ENCODE data around the gene SIRT7.
A peak's percentile ranks its signal among the peaks of the same experiment; 100 is the strongest.

SIRT7 gene

GRCh38 chr17:81865358-81865732, 52.6 kb downstream of the SIRT7 start:
- no peaks in the 10 kb centered on the region for H3K27me3 ChIP-seq (ENCODE audit: control insufficient read depth in 5 of 5, insufficient read depth in 4 of 5, low read length in 5 of 5)
- H3K36me3 ChIP-seq (ENCODE audit: control insufficient read depth in 5 of 5, insufficient read depth in 5 of 5, low read length in 5 of 5) = peaks cover 0 to 37% (median 26%) of the 10 kb centered on the region in 5 donors
- no peak overlapping the region for H3K9ac ChIP-seq (ENCODE audit: low read length in 5 of 5)
- H3K4me3 ChIP-seq (ENCODE audit: low read depth in 1 of 5, low read length in 5 of 5) = no peak overlapping the region
- peaks cover 3 to 52% (median 42%) of the 10 kb centered on the region in 5 donors for H3K4me1 ChIP-seq (ENCODE audit: control insufficient read depth in 5 of 5, insufficient read depth in 5 of 5, low read length in 5 of 5)
- H3K27ac ChIP-seq (ENCODE audit: low read depth, low read length) = no peak overlapping the region
- no peaks in the 10 kb centered on the region for H3K9me3 ChIP-seq (ENCODE audit: control insufficient read depth in 5 of 5, low read length in 5 of 5)

GRCh38 chr17:81863833-81864768, 53.9 kb downstream of the SIRT7 start:
- Histone ChIP-seq H3K27me3 (ENCODE audit: control insufficient read depth in 5 of 5, insufficient read depth in 4 of 5, low read length in 5 of 5) (no peaks in the 10 kb centered on the region), H3K36me3 (ENCODE audit: control insufficient read depth in 5 of 5, insufficient read depth in 5 of 5, low read length in 5 of 5) (peaks cover 0 to 31% (median 17%) of the 10 kb centered on the region in 5 donors), H3K9ac (ENCODE audit: low read length in 5 of 5) (peak overlapping the region in 1 of 5 donors; percentile 54), H3K9me3 (ENCODE audit: control insufficient read depth in 5 of 5, low read length in 5 of 5) (no peaks in the 10 kb centered on the region), H3K27ac (ENCODE audit: low read depth, low read length) (peak overlapping the region; percentile 13), H3K4me3 (ENCODE audit: low read depth in 1 of 5, low read length in 5 of 5) (no peak overlapping the region), H3K4me1 (ENCODE audit: control insufficient read depth in 5 of 5, insufficient read depth in 5 of 5, low read length in 5 of 5) (peaks cover 7 to 49% (median 38%) of the 10 kb centered on the region in 5 donors)

GRCh38 chr17:81863123-81863675, 54.8 kb downstream of the SIRT7 start:
- Histone ChIP-seq H3K27ac (ENCODE audit: low read depth, low read length) (peak overlapping the region; percentile 13), H3K4me1 (ENCODE audit: control insufficient read depth in 5 of 5, insufficient read depth in 5 of 5, low read length in 5 of 5) (peaks cover 15 to 52% (median 43%) of the 10 kb centered on the region in 5 donors), H3K4me3 (ENCODE audit: low read depth in 1 of 5, low read length in 5 of 5) (no peak overlapping the region), H3K27me3 (ENCODE audit: control insufficient read depth in 5 of 5, insufficient read depth in 4 of 5, low read length in 5 of 5) (no peaks in the 10 kb centered on the region), H3K36me3 (ENCODE audit: control insufficient read depth in 5 of 5, insufficient read depth in 5 of 5, low read length in 5 of 5) (peaks cover 0 to 30% (median 15%) of the 10 kb centered on the region in 5 donors), H3K9me3 (ENCODE audit: control insufficient read depth in 5 of 5, low read length in 5 of 5) (no peaks in the 10 kb centered on the region), H3K9ac (ENCODE audit: low read length in 5 of 5) (no peak overlapping the region)

Measured in subcutaneous abdominal adipose tissue (tissue), 5 donors.